HG02588 (cell line): ENCODE results near the gene QKI.
"Not testable (repeated sequence)": the region's sequence is repeated elsewhere in the genome, so short reads cannot be mapped to it uniquely, and the experiment has no call there.

Experiments
- ATAC-seq: cut with Tn5 transposase; IDR thresholded peaks from one replicate; pipeline ENCODE4 v1.9.1; 2021; ENCODE audit warnings: mild to moderate bottlenecking, moderate library complexity; ENCODE audit not compliant: unreplicated experiment

Gene QKI

GRCh38 chr6:163438298-163438939 is 23.9 kb downstream of the QKI start:
- ATAC-seq = no peak

- ATAC-seq = peak; percentile 55
Measured at GRCh38 chr6:163438940-163439335, 24.4 kb downstream of the QKI start.

- not testable (repeated sequence) for ATAC-seq
Measured at GRCh38 chr6:163439390-163439789, 24.9 kb downstream of the QKI start.

- ATAC-seq = no peak
Measured at GRCh38 chr6:163439997-163440396, 25.5 kb downstream of the QKI start.

- ATAC-seq = no peak
Measured at GRCh38 chr6:163442336-163442735, 27.8 kb downstream of the QKI start.

- ATAC-seq = no peak
Measured at GRCh38 chr6:163444077-163444476, 29.6 kb downstream of the QKI start.

GRCh38 chr6:163446549-163446948 is 32.0 kb downstream of the QKI start:
- ATAC-seq = no peak

- ATAC-seq = no peak
Measured at GRCh38 chr6:163449076-163449475, 34.6 kb downstream of the QKI start.

GRCh38 chr6:163454425-163454824 is 39.9 kb downstream of the QKI start:
- no peak for ATAC-seq

- no peak for ATAC-seq
Measured at GRCh38 chr6:163455552-163455951, 41.0 kb downstream of the QKI start.

GRCh38 chr6:163457637-163458561 is 43.4 kb downstream of the QKI start:
- ATAC-seq = no peak

- ATAC-seq = no peak
Measured at GRCh38 chr6:163459007-163459406, 44.5 kb downstream of the QKI start.

- ATAC-seq = no peak
Measured at GRCh38 chr6:163459536-163459935, 45.0 kb downstream of the QKI start.

GRCh38 chr6:163460307-163460782 is 45.8 kb downstream of the QKI start:
- ATAC-seq = peak; percentile 86

GRCh38 chr6:163461696-163462095 is 47.2 kb downstream of the QKI start:
- ATAC-seq = no peak

GRCh38 chr6:163463180-163463579 is 48.7 kb downstream of the QKI start:
- ATAC-seq = no peak

- no peak for ATAC-seq
Measured at GRCh38 chr6:163463795-163464194, 49.3 kb downstream of the QKI start.

GRCh38 chr6:163466839-163467390 is 52.4 kb downstream of the QKI start:
- ATAC-seq = no peak

- ATAC-seq = no peak
Measured at GRCh38 chr6:163468738-163469137, 54.2 kb downstream of the QKI start.

GRCh38 chr6:163469459-163469985 is 55.0 kb downstream of the QKI start:
- ATAC-seq = no peak

GRCh38 chr6:163470611-163471010 is 56.1 kb downstream of the QKI start:
- no peak for ATAC-seq
